Jurkat, Clone E6-1 (cell line): ENCODE results near the gene RPL10A.
"Not testable (repeated sequence)": the region's sequence is repeated elsewhere in the genome, so short reads cannot be mapped to it uniquely, and the experiment has no call there.

Experiments used
- DNase-seq: peaks from one replicate; pipeline ENCODE4 v3.0.0-alpha.2; 2011; ENCODE audit warnings: low read depth, low spot score
- H3K4me3 ChIP-seq: 2 replicates; pipeline ENCODE4 v1.5.1; 2011; ENCODE audit warnings: mild to moderate bottlenecking, low read length, control low read depth, moderate library complexity

The RPL10A gene

GRCh38 chr6:35498422-35499067 lies 30.3 kb downstream of the RPL10A start:
- no peak overlapping the region for H3K4me3 ChIP-seq
- no peak for DNase-seq

GRCh38 chr6:35499372-35499771 lies 31.2 kb downstream of the RPL10A start:
- DNase-seq = no peak
- no peak overlapping the region for H3K4me3 ChIP-seq

- no peak overlapping the region for H3K4me3 ChIP-seq
- no peak for DNase-seq
These were observed 32.6 kb downstream of the RPL10A start for GRCh38 chr6:35500782-35501181.

GRCh38 chr6:35501784-35502183 lies 33.6 kb downstream of the RPL10A start:
- no peak overlapping the region for H3K4me3 ChIP-seq
- no peak for DNase-seq

GRCh38 chr6:35503534-35503933 lies 35.3 kb downstream of the RPL10A start:
- DNase-seq = no peak
- H3K4me3 ChIP-seq = no peak overlapping the region

- no peak overlapping the region for H3K4me3 ChIP-seq
- DNase-seq = no peak
These were observed 37.8 kb downstream of the RPL10A start for GRCh38 chr6:35505999-35506412.

- H3K4me3 ChIP-seq = no peak overlapping the region
- DNase-seq = no peak
These were observed 38.3 kb downstream of the RPL10A start for GRCh38 chr6:35506536-35506935.

- H3K4me3 ChIP-seq = no peak overlapping the region
- no peak for DNase-seq
These were observed 39.0 kb downstream of the RPL10A start for GRCh38 chr6:35507221-35507620.

- no peak for DNase-seq
- H3K4me3 ChIP-seq = no peak overlapping the region
These were observed 39.8 kb downstream of the RPL10A start for GRCh38 chr6:35508027-35508426.

GRCh38 chr6:35508542-35508941 lies 40.3 kb downstream of the RPL10A start:
- DNase-seq = no peak
- no peak overlapping the region for H3K4me3 ChIP-seq

- H3K4me3 ChIP-seq = no peak overlapping the region
- no peak for DNase-seq
These were observed 42.8 kb downstream of the RPL10A start for GRCh38 chr6:35510916-35511561.

- H3K4me3 ChIP-seq = no peak overlapping the region
- DNase-seq = no peak
These were observed 43.4 kb downstream of the RPL10A start for GRCh38 chr6:35511562-35511941.

GRCh38 chr6:35512006-35512405 lies 43.8 kb downstream of the RPL10A start:
- no peak overlapping the region for H3K4me3 ChIP-seq
- DNase-seq = no peak

- no peak within 1 kb of the TSS for H3K4me3 ChIP-seq
- DNase-seq = no peak
These were observed 44.5 kb downstream of the RPL10A start, which contains the start of gene TULP1 for GRCh38 chr6:35512740-35513139. TSS of gene TULP1 (minus strand) at chr6:35512896. CDS start at chr6:35512858, 38 bp downstream.

- H3K4me3 ChIP-seq = no peak overlapping the region
- no peak for DNase-seq
These were observed 46.4 kb downstream of the RPL10A start for GRCh38 chr6:35514587-35514986.

GRCh38 chr6:35515939-35516338 lies 47.7 kb downstream of the RPL10A start:
- not testable (repeated sequence) for H3K4me3 ChIP-seq, DNase-seq

GRCh38 chr6:35516712-35517111 lies 48.5 kb downstream of the RPL10A start:
- H3K4me3 ChIP-seq = no peak overlapping the region
- DNase-seq = no peak

GRCh38 chr6:35517978-35518377 lies 49.8 kb downstream of the RPL10A start:
- H3K4me3 ChIP-seq, DNase-seq: not testable (repeated sequence)

GRCh38 chr6:35518566-35519312 lies 50.5 kb downstream of the RPL10A start:
- DNase-seq = no peak
- H3K4me3 ChIP-seq = no peak overlapping the region

- H3K4me3 ChIP-seq = no peak overlapping the region
- DNase-seq = no peak
These were observed 51.3 kb downstream of the RPL10A start for GRCh38 chr6:35519313-35520015.
